Left cardiac atrium (tissue), 4 donors: Measurements from ENCODE around the gene ACOT12. TPM values are rescaled to one million over a fixed set of nuclear protein-coding genes. Genes with fewer than 3 reads are reported as not detected.

Experiments
- ATAC-seq, 2 donors: fragments of 200-7000 bp; cut with Tn5 transposase; one replicate each; pipeline ENCODE4 v1.9.1; 2020; ENCODE audit warnings: mild to moderate bottlenecking in 2 of 2, moderate library complexity in 2 of 2
- DNase-seq: peaks from one replicate; pipeline ENCODE4 v3.0.0-alpha.2; 2020
- intact Hi-C, 2 donors: fragments of 100-400 bp; cut with DNase I; formaldehyde crosslinking; loops; one replicate each; pipeline versions ENCODE4 v1.14.1 to v1.15.1; 2022 to 2023
- total RNA-seq, 2 donors: library from RNA; stranded (reverse); fragmentation: NEBNext Ultra II Directional; extraction: Animal tissue kit (Norgen Biotek cat#: 25700); gene quantifications; one replicate each; pipeline ENCODE4 v1.2.1, GENCODE V29; 2021
- donor health status: DM: no; HTN: yes; CAD: no.
- donor health status: DM: no; HTN: yes; CAD: no; lungs with severe emphysema.
- donor health status: DM: yes; HTN: yes; CAD: no.
- donor health status: Dilated cardiomyopathy.

ACOT12 gene
- total RNA-seq, 2 donors from 2014 or later: not detected

DNA sequence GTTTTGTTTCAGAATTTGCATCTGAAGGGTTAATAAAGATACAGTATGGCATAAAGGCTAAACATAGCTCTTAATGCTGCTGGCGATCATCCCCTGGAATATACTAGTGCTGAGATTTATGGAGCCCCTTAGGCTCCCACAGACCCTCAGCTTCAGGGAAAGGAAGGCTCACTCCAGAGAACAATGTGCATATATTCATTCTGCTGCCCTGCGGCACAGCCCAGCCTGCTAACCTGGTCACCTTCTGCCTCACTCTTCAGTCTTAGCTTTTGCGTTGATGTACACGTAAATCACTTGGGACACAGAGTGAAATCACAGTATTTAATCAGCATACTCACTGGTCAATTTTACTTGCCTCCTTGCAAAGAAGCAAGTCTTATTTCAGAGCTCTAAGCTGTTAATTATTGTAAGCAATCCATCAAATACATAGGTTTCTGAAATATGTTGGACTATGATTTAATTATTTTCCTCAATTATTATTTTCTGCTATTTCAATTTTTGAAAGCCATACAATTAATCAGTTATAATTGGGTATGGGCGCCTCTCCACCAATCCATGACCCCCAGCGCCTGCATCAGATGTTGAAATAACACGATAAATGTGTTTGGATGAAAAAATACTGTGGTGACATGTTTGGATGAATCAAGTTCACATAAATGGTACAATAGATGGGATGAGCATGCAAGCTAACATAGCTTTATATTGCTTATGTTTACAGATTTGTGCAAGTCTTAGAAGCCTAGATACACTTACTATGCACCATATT lies 11.4 kb upstream of the ACOT12 start:
- no peak for DNase-seq
- intact Hi-C loops: no loop called here
- ATAC-seq: no peak

DNA sequence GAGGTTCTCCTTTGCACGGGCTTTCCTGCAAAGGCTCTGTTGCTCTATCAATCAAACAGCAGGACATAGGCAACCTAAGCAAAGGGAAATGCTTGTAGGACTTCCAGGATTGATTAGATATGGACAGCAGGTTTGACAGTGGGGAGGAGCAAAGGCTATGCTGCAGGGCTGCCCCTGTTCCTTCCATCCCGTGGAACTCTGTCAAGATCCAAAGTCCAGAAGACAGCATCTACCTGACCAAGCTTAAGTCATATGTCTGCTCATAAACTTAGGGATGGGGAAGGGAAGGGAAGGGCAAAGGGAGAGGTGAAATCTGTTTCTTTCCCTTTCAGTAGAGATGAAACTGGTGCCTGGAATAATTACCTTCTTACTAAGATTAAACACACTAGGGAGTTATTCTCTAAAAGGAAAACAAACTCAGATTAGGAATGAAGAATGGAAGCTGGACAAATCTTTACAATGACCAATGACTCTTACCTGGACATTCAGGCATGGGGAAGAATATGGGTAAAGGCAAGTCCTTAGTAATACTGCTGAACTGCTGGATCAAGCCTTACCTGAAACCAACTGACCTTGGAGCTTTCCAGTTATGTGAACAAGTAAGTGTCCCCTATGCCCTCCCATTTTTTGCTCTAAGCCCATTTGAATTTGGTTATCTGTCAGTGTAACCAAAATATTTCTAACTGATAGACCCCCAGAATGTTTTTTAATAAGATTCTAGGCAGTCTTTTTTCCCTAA lies 8.4 kb upstream of the ACOT12 start:
- DNase-seq (no peak), ATAC-seq (no peak)
- intact Hi-C loops: no loop called here

DNA sequence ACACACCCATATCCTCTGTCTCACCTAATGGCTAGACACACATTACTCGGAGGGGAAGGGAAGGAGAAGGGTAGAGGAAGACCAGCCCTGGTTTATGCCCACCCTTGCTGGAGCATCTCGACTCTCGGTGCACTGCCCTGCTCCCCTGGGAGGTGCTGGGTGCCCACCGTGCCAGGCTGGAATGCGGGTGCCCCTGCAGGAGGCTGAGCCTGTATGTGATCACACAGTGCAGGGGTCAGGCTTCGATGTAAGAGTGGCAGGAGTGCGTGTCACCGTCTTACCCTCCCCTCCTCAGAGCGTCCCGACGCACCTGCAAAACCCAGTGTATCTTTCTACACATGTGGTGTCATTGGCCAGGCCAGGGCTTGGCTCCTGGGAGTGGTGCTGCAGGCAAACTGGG lies 7.3 kb upstream of the ACOT12 start:
- ATAC-seq: no peak
- intact Hi-C loops: no loop called here

DNA sequence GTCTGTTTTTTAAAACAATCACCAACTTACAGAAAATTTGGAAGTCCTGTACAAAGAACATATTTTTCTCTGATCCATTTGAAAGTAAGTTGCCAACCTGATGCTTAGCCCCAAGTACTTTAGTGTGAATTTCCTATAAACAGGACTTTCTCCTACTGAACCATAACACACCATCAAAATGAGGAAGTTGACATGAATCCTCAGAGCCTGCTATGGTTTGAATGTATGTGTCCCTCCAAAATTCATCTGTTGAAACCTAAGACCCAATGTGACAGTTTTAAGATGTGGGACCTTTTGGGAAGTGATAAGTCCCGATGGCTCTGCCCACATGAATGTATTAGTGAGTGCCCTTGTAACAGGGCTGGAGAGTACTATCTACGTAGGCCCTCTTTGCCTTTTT lies 6.4 kb upstream of the ACOT12 start:
- ATAC-seq (no peak), DNase-seq (no peak)
- intact Hi-C loops: no loop called here

More for the DNA sequence above, 7.3 kb upstream of the ACOT12 start:
- no peak for DNase-seq

DNA sequence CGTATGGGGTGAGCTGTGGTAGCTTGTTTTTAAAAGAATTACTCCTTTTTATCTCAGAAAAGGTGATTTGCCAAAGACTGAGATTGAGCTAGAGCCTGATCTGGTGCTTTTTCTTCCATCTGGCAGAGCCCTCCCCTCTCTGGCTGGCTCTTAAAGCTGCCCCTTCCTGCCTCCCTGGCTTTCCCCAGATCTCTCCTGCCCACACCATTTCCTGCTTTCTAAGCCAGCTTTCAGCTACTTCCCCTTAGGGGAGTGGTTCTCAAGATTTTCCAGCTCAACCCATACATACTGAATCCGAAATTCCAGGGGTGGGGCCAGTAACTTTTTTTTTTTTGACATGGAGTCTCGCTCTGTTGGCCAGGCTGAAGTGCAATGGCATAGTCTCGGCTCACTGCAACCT lies 4.8 kb upstream of the ACOT12 start:
- no peak for ATAC-seq

DNA sequence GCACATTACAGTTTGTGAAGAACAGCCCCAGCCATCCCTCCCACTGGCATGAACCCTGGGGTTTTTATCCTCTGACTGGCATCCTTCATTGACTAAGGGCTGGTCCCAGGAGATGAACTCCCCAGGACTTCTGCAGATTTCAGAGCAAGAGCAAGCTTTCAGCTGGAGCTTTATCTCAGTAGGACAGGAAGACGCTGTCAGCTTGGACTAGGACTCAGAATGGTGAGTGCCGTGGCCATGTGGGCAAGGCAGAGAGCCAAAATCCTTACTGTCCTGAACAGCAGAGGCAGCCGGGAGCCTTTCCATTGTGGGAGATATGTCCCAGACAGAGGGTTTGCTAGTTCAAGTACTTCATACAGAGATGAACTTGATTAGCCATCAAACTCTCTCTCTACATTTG lies 3.2 kb upstream of the ACOT12 start:
- peak in 1 of 2 donors; percentile 53 for ATAC-seq

More for the DNA sequence above, 4.8 kb upstream of the ACOT12 start:
- intact Hi-C loops: no loop called here
- DNase-seq: no peak

DNA sequence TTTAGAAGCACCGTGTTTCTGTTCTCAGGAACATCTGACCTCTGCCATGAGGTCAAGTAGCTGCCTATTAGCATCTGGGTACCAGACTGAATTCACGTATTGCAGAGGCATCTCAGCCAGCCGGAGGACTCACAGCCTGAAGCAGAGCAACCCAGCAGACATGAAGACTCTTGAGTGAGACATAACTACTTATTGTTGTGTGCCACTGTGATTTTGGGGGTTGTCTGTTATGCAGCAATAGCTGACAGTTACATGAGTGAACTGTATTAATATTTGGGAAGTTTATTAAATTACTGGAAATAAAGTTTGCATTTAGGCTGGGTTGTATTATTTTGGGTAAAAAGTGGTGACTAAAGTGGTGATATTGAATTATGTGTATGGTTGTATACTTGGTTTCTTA lies 1.3 kb upstream of the ACOT12 start:
- ATAC-seq (no peak), DNase-seq (no peak)
- intact Hi-C loops: no loop called here

More for the DNA sequence above, 3.2 kb upstream of the ACOT12 start:
- DNase-seq: peak; percentile 35
- intact Hi-C loops: no loop called here

DNA sequence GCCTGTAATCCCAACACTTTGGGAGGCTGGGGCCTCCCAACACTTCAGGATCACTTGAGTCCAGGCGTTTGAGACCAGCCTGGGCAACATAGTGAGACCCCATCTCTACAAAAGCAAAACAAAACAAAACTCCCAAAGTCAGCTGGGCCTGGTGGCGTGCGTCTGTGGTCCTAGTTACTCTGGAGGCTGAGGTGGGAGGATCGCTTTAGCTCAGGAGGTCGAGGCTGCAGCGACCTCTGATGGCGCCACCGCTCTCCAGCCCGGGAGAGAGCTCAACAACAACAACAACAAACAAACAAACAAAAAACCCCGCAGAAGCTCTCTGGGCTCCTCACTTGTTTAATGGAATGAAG lies 528 bp downstream of the ACOT12 start:
- no peak for DNase-seq
- no peak for ATAC-seq
- intact Hi-C loops: no loop called here

DNA sequence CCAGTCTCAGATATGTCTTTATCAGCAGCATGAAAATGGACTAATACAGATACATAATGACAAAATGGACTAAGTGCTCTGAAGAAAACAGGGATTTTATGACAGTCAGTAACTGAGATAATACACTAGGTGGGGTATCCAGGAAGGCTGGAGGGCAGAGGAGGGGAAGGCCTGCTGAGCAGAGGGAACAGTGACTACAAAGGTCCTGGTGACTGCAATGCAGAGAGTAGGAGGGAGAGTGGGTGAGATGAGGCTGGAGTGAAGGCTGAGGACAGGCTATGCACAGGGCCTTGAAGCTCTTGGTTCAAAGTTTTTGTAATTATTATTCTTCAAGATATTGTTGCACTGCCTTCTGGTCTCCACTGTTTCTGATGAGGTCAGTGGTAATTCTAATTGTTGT lies 4.9 kb downstream of the ACOT12 start:
- DNase-seq (no peak), ATAC-seq (no peak)
- intact Hi-C loops: no loop called here

DNA sequence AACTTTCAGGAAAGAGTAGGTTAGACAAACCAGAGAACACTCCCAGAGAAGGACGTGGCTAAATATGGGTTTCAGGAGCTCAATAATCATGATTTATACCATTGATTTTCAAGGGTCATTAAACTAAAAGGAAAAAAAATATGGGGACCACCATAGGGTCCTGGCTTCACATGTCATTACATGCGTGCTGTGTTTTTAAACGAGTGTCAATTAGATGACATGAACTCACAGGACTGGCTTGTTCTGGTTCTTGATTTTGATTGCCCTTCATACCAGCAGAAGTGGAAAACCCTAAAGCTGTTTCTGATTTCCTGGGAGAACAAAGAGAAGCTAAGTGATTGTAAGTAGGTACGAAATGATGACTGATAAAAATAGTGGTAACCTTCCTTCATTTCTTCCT lies 5.8 kb downstream of the ACOT12 start:
- intact Hi-C loops: no loop called here
- ATAC-seq (no peak), DNase-seq (no peak)

DNA sequence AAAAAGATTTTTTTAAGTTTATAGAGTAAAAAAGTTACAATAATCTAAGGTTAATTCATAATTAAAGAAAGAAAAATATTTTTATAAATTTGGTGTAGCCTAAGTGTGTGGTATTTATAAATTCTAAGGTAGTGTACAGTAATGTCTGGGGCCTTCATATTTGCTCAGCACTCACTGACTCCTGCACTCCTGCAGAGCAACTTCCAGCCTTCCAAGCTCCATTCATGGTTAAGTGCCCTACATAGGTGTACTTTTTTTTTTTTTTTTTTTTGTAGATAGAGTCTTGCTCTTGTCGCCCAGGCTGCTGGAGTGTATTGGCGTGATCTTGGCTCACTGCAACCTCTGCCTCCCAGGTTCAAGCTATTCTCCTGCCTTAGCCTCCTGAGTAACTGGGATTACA lies 10.1 kb downstream of the ACOT12 start:
- intact Hi-C loops: no loop called here
- DNase-seq: no peak
- ATAC-seq: no peak

DNA sequence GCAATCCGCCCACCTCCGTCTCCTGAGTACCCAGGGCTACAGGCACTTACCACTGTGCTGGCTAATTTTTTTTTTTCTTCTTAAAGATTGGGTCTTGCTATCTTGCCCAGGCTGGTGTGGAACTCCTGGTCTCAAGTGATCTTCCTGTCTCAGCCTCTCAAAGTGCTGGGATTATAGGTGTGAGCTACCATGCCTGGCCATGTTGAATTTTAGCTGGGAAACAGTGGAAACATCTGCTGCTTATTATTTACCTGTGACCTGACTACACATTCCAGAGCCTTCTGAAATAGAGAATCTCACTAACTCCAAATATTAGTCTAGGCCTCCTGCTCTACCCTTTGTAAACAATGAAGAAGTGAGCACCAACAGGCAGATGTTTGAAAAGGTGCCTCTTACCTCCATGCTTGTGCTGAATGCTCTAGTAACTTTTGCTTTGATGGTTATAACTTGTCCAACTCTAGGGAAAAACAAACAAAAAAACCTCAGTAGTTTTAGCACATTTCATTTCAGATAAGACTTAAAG lies 22.5 kb downstream of the ACOT12 start:
- intact Hi-C loops: no loop called here
- ATAC-seq (no peak), DNase-seq (no peak)

DNA sequence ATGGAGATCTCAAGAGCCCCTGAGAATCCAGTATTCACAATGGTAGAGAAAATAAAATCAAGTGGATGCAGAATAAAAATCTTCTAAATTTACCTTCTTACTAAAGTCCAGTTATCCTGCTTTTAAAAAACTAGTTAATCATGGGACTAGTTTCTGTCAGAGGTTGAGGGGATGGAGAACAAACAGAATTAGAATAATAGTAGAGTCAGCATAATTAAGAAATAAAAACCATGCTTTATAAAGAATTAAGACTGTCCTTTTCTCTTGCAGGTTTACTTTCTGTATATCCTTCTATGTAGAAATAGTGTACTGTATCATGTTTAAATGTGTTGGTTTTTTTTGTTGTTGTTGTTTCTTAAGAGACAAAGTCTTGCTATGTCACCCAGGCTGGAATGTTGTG lies 23.0 kb downstream of the ACOT12 start:
- no peak for DNase-seq
- intact Hi-C loops: no loop called here
- ATAC-seq: no peak

DNA sequence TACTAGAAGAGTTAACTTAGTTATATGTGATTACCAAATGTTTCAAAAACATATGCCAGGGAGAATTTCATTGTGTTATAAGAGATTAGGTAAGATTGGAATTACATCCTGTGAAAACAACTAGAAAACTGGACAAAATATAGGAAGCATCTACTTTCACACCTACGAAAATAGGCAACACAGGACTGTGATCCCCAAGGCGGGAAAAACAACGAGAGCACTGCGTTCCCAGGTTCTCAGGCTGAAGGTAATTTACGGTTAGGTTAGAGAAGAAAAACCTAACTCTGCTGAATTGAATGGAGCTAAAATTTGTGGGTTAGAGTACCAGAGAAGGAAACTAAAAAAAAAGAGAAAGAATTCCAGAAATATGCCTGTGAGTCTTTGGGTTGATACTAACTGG lies 28.4 kb downstream of the ACOT12 start:
- ATAC-seq (no peak), DNase-seq (no peak)
- intact Hi-C loops: no loop called here

DNA sequence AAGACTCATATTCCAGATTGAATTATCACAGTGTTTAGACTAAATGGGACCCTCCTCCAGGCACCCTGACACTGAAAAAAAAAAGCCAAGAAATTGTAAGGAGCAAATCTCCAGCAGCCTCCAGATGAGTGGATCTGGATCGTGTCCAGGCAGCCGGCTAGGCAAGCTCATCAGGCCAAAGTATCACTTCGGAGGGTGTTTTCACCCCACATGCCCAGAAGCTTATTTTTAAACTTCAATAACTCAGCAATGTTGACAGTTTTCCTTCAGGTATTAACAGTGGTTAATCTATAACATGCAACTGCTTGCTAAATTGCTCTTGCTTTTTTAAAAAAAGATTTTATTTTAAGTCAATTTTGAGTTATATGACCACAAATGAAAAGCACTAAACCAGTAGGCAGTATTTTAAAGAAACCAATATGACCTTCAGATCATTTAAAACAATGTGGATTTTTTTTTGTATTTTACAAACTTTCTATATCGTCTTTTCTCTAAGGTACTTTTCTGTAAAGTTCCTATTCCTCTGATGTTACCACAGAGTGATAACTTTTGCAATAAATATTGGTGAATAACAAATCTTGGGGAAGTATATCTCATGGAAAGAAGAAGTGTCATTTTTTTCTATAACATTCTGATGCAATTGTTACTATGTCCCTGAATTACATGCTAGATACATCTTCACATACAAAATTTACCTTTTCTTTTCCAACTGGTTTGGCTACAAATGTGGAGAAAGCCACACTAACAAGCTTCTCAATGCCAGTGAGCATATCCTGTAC lies 30.7 kb downstream of the ACOT12 start:
- intact Hi-C loops: no loop called here
- ATAC-seq: no peak
- DNase-seq: no peak

DNA sequence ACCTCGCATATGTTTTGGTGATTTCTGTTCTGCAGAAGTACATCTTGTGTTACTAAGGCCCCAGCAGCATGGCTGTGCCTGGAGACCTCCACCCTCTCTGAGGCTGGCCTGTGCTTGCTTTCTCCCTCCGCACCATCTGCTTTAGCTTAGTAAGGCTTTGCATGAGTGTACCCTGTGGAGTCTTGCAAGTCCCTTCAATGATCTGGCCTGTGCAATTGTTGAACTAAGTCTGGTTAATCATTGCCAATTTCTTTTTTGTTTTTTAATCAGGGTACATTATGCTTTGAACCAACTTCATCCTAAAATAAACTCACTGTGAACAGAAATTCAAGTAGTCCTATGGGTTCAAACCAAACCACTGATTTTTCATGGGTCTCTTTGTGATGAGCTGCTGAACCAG lies 32.3 kb downstream of the ACOT12 start:
- intact Hi-C loops: no loop called here
- ATAC-seq (no peak), DNase-seq (no peak)

DNA sequence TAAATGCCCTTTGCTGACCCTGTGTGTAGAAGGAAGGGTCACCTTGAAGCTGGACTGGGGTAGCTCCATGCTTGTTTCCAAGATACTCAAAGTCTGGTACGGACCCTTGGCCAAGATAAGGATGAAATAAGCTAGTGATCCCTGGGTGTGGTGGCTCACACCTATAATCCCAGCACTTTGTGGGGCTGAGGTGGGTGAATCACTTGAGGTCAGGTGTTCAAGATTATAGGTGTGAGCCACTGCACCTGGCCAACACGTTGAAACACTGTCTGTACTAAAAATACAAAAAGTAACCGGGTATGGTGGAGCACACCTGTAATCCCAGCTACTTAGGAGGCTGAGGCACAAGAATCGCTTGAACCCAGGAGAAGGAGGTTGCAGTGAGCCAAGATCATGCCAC lies 33.3 kb downstream of the ACOT12 start:
- no peak for DNase-seq
- ATAC-seq: no peak
- intact Hi-C loops: no loop called here

DNA sequence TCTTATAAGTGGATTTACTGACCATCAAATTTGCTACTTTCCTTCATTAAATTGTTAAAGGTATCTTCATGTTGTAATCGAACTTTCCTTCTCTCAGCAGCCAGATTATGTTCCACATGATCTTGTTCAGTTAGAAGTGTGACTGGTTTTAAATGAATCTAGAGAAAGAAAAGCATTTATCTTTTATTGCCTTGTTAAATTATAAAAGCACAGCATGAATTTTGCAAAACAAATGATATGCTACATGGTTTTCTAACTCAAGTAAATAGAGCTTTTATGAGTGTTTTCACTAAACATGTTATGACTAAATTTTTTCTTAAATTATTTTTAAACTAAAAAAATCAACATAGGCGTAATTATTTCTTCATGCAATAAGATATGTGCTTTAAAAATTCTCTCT lies 34.1 kb downstream of the ACOT12 start:
- ATAC-seq (no peak), DNase-seq (no peak)
- intact Hi-C loops: no loop called here

DNA sequence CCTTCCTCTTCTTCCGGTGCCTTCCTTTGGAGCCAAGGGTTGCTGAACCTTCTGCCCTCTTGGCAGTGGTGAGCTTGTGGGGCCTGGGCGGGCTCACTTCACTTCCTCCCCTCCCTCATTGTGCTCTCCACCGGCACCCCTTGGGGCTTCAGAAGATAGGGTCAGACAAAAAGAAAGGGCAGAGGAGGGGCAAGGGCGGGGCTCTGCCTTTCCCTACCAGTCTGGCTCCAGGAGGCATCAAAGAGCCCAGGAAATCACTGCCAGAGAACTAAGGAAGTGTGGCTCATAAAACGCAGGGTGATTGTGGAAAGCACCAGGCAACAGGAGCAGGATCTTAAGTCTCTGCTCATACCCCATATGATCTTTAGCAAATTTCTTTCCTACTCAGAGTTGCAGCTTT lies 34.8 kb downstream of the ACOT12 start:
- no peak for DNase-seq
- intact Hi-C loops: no loop called here
- ATAC-seq: no peak
